Right atrium auricular region (tissue), 2 donors: Measurements from ENCODE around the gene GARNL3. TPM values are rescaled to one million over a fixed set of nuclear protein-coding genes. Genes with fewer than 3 reads are reported as not detected.
A peak's percentile ranks its signal among the peaks of the same experiment; 100 is the strongest.

Experiments
- DNase-seq: peaks from one replicate; pipeline ENCODE4 v3.0.0-alpha.2; 2019; ENCODE audit warnings: low spot score
- H3K27ac ChIP-seq, 2 donors: fragments of 200-600 bp; sonication (generic); 1 replicate in 1 of 2; 2 replicates in 1 of 2; pipeline ENCODE4 v1.5.1; 2016 to 2019
- H3K27me3 ChIP-seq, 2 donors: fragments of 200-600 bp; sonication (generic); one replicate each; pipeline versions ENCODE4 v1.5.1 to v1.6.0; 2017 to 2019
- H3K36me3 ChIP-seq: fragments of 200-600 bp; sonication (generic); one replicate; pipeline ENCODE4 v1.5.1; 2016
- H3K4me1 ChIP-seq, 2 donors: fragments of 200-600 bp; sonication (generic); one replicate each; pipeline versions ENCODE4 v1.5.1 to v1.6.0; 2017 to 2019
- H3K4me3 ChIP-seq, 2 donors: fragments of 200-600 bp; sonication (generic); 1 replicate in 1 of 2; 2 replicates in 1 of 2; pipeline ENCODE4 v1.5.1; 2017 to 2019; ENCODE audit warnings: mild to moderate bottlenecking in 1 of 2, moderate library complexity in 1 of 2
- H3K9me3 ChIP-seq, 2 donors: fragments of 200-600 bp; sonication (generic); one replicate each; pipeline ENCODE4 v1.5.1; 2019
- total RNA-seq, 2 donors: library from RNA; depleted of rRNA; stranded (reverse); fragments of >200 nt; gene quantifications; one replicate each; pipeline ENCODE4 v1.1.0, GENCODE V29; 2016
- TF ChIP-seq, protein P1 (sequence below), 2 donors: fragments of 200-600 bp; sonication (generic); IDR thresholded peaks; one replicate each; pipeline ENCODE4 v1.5.1; 2019; ENCODE audit warnings: antibody characterized with exemption in 2 of 2

Gene GARNL3
- total RNA-seq, 2 donors from 2014 or later = 8.9 to 17.7 TPM

DNA sequence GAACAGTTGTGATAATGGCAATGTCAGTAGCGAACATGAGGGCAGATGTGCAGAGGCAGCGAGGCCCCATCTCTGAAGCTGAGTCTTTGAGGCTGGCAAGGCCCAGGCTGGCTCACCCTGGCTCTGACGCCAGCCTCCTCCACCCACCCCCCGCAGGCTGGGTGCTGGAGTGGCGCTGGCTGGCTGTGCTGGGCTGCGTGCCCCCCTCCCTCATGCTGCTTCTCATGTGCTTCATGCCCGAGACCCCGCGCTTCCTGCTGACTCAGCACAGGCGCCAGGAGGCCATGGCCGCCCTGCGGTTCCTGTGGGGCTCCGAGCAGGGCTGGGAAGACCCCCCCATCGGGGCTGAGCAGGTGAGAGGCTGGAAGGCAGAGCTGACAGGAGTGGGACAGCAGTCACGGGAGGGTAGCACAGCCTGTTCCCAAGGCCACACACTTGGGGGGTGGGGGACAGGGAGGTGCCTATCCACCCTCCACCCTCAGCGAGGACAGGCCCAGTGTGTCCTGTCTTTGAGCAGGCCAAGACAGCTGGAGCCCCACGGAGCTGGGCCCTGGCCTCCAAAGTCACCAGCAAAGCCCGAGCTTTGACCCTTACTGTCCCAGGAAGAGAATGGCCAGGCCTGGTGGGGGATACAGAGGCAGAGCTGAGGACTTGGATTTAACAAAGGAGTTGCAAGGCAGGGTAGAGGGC is 138.0 kb downstream of the GARNL3 start:
- TF ChIP-seq, protein P1, sequence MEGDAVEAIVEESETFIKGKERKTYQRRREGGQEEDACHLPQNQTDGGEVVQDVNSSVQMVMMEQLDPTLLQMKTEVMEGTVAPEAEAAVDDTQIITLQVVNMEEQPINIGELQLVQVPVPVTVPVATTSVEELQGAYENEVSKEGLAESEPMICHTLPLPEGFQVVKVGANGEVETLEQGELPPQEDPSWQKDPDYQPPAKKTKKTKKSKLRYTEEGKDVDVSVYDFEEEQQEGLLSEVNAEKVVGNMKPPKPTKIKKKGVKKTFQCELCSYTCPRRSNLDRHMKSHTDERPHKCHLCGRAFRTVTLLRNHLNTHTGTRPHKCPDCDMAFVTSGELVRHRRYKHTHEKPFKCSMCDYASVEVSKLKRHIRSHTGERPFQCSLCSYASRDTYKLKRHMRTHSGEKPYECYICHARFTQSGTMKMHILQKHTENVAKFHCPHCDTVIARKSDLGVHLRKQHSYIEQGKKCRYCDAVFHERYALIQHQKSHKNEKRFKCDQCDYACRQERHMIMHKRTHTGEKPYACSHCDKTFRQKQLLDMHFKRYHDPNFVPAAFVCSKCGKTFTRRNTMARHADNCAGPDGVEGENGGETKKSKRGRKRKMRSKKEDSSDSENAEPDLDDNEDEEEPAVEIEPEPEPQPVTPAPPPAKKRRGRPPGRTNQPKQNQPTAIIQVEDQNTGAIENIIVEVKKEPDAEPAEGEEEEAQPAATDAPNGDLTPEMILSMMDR (IDR thresholded peaks at IDR 0.05) = no peak
- Histone ChIP-seq H3K4me3 (no peak overlapping the region), H3K36me3 (peaks cover 21% of the 10 kb centered on the region), H3K4me1 (peaks cover 0 to 28% of the 10 kb centered on the region in 2 donors), H3K27ac (no peak overlapping the region), H3K27me3 (no peaks in the 10 kb centered on the region), H3K9me3 (no peaks in the 10 kb centered on the region)
- no peak for DNase-seq

DNA sequence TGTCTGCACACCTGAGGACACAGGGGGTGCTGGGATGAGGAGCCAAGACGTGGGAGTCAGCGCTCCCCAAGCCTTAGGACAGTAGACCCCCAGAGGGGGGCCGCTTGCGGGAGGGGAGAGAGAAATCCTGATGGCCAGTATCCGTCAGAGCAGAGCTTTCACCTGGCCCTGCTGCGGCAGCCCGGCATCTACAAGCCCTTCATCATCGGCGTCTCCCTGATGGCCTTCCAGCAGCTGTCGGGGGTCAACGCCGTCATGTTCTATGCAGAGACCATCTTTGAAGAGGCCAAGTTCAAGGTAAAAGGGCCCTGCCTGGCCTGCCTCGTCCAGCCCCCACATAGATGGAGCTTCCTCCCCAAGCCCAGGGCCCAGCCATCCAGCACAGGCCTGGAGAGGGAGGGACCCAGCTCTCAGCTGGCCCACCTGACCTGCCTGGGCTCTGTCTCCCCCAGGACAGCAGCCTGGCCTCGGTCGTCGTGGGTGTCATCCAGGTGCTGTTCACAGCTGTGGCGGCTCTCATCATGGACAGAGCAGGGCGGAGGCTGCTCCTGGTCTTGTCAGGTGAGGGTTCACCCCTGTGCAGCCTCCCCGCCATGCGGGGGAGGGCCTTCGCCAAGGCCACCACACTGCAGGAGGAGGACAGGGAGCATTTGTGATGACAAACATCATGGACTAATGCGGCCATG is 139.1 kb downstream of the GARNL3 start:
- no peak overlapping the region for H3K27ac ChIP-seq
- no peak for DNase-seq

DNA sequence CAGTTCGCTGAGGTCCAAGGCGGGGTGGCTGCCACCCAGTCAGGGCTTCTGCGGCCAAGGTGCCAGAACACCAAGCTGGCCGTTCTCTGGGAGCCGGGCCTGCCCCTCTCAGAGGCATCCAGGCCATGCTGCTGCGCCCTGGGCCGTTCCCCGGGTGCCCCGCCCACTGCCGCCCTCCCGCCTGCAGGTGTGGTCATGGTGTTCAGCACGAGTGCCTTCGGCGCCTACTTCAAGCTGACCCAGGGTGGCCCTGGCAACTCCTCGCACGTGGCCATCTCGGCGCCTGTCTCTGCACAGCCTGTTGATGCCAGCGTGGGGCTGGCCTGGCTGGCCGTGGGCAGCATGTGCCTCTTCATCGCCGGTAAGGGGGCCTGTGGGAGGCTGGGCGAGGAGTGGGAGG is 140.1 kb downstream of the GARNL3 start:
- Histone ChIP-seq H3K27ac (no peak overlapping the region), H3K4me1 (peaks cover 0 to 16% of the 10 kb centered on the region in 2 donors), H3K9me3 (no peaks in the 10 kb centered on the region), H3K27me3 (no peaks in the 10 kb centered on the region), H3K36me3 (peaks cover 21% of the 10 kb centered on the region), H3K4me3 (no peak overlapping the region)
- TF ChIP-seq, protein P1 (IDR thresholded peaks at IDR 0.05) = no peak
- DNase-seq = no peak

More for the DNA sequence above, 139.1 kb downstream of the GARNL3 start:
- TF ChIP-seq, protein P1 (IDR thresholded peaks at IDR 0.05) = no peak
- Histone ChIP-seq H3K27me3 (no peaks in the 10 kb centered on the region), H3K36me3 (peaks cover 21% of the 10 kb centered on the region), H3K9me3 (no peaks in the 10 kb centered on the region), H3K4me1 (peaks cover 0 to 20% of the 10 kb centered on the region in 2 donors), H3K4me3 (no peak overlapping the region)

DNA sequence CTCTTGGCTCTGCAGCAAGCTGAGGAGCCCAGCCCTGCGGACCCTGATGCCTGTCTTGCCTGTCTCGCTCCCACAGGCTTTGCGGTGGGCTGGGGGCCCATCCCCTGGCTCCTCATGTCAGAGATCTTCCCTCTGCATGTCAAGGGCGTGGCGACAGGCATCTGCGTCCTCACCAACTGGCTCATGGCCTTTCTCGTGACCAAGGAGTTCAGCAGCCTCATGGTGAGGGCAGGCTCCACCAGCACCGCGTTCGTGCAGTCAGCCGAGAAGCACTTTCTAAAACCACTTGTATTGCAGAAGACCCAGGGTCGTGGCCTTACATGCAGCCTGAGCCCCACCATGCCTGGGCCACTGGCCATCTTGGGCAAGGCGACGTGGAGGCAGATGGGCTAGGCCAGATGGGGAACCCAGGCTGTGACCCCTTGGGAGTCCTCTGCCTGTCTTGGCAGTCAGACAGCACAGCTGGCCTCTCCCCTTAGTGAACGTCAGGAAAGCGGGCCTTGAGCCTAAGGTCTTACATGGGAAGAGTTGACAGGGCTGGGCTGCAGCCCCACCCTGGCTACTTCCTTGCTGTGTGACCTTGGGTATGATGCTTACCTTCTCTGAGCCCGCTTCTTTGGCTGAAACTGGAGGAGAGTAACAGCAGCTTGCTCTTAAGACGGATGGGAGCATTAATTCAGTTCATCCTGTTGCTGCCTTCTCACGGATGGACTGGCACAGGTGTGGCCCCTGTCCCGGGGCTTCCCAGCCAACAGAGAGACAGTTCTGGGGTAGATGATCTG is 141.0 kb downstream of the GARNL3 start:
- Histone ChIP-seq H3K27me3 (no peaks in the 10 kb centered on the region), H3K4me3 (no peak overlapping the region), H3K36me3 (peaks cover 21% of the 10 kb centered on the region), H3K9me3 (no peaks in the 10 kb centered on the region), H3K4me1 (peaks cover 0 to 16% of the 10 kb centered on the region in 2 donors), H3K27ac (no peak overlapping the region)
- DNase-seq = no peak
- TF ChIP-seq, protein P1 (IDR thresholded peaks at IDR 0.05) = no peak

DNA sequence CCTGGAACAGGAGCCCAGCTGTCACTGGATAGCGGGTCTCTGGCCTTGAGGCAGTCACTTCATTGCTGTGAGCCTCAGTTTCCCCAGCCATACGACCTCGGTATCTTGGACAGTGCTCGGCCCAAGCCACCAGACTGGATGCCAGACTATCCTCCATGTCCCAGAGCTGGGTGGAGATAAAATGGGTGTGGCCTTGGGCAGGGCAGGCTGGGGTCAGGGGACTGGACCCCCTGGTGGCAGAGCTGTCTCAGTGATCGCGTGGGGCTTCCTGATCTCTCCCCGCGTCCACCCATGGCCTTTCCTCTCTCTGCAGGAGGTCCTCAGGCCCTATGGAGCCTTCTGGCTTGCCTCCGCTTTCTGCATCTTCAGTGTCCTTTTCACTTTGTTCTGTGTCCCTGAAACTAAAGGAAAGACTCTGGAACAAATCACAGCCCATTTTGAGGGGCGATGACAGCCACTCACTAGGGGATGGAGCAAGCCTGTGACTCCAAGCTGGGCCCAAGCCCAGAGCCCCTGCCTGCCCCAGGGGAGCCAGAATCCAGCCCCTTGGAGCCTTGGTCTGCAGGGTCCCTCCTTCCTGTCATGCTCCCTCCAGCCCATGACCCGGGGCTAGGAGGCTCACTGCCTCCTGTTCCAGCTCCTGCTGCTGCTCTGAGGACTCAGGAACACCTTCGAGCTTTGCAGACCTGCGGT is 142.4 kb downstream of the GARNL3 start:
- TF ChIP-seq, protein P1 (IDR thresholded peaks at IDR 0.05) = no peak
- H3K4me3 ChIP-seq = no peak overlapping the region
- peaks cover 0 to 16% of the 10 kb centered on the region in 2 donors for H3K4me1 ChIP-seq
- peaks cover 21% of the 10 kb centered on the region for H3K36me3 ChIP-seq
- H3K27me3 ChIP-seq = no peaks in the 10 kb centered on the region
- no peak for DNase-seq
- H3K27ac ChIP-seq = peak overlapping the region in 1 of 2 donors; percentile 27
- H3K9me3 ChIP-seq = no peaks in the 10 kb centered on the region
